ENCODE results near the gene PRLR. TPM values are rescaled to one million over a fixed set of nuclear protein-coding genes. Genes with fewer than 3 reads are reported as not detected.
"Not testable (repeated sequence)": the region's sequence is repeated elsewhere in the genome, so short reads cannot be mapped to it uniquely, and the experiment has no call there.

The PRLR gene
- total and polyA plus RNA-seq, 2 experiments from 2014 or later, result 21.8 to 99.8 TPM

DNA sequence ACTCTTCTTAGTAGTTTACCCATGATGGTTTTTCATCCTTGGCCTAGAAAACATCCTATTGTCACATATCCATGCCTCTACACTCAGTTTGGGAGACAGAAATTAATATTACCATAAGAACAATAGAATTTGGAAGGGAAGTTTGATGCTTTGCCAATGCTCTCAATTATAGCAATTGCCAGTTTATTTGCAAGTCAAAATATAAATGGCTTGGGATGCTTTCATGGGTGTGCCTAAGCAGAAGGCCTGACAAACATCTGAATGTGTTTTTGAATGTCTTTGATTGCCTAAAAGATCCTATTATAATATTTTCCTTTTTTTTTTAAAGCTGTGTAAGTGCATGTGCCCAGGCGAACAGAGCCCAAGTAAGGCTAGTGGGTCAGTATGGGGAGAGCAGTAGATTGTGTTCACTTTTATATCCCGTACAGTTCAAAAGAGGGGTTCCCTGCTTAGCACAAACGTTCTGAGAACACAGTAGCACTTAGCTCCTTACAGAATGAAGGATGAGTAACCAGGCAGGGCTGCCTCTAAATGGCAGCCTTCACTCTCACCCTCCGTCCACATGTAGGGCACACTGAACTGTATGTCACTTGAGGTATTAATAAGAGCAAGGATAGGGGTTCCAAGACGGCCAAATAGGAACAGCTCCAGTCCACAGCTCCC is 126.5 kb downstream of the PRLR start:
- Histone ChIP-seq H3K27me3 (no peaks in the 10 kb centered on the region), H3K27ac (no peak overlapping the region), H3K4me2 (no peak overlapping the region), H3K79me2 (peaks cover 21% of the 10 kb centered on the region), H3K9me2 (replicated peaks; ENCODE audit: insufficient read depth) (no peaks in the 10 kb centered on the region), H3K9me3 (ENCODE audit: low read depth) (no peaks in the 10 kb centered on the region), H4K20me1 (ENCODE audit: insufficient read depth, poor library complexity, severe bottlenecking) (peaks cover 3% of the 10 kb centered on the region), H3K4me3 (no peak overlapping the region), H3K36me3 (replicated peaks; ENCODE audit: insufficient read depth, low read depth) (no peaks in the 10 kb centered on the region), H3K4me1 (ENCODE audit: insufficient read depth) (no peaks in the 10 kb centered on the region), H2AFZ (no peak overlapping the region)
- WGBS (ENCODE audit: low lambda C conversion rate, missing lambda C conversion rate), result 94% methylated on average over 5 of the region's 5 CpGs
- no peak for TF ChIP-seq EZH2phosphoT487 (IDR thresholded peaks at IDR 0.05; ENCODE audit: low read depth, severe bottlenecking, unreplicated experiment)
- no peak for TF ChIP-seq EZH2 (IDR thresholded peaks at IDR 0.05; ENCODE audit: borderline replicate concordance)
- TF ChIP-seq, protein P1, sequence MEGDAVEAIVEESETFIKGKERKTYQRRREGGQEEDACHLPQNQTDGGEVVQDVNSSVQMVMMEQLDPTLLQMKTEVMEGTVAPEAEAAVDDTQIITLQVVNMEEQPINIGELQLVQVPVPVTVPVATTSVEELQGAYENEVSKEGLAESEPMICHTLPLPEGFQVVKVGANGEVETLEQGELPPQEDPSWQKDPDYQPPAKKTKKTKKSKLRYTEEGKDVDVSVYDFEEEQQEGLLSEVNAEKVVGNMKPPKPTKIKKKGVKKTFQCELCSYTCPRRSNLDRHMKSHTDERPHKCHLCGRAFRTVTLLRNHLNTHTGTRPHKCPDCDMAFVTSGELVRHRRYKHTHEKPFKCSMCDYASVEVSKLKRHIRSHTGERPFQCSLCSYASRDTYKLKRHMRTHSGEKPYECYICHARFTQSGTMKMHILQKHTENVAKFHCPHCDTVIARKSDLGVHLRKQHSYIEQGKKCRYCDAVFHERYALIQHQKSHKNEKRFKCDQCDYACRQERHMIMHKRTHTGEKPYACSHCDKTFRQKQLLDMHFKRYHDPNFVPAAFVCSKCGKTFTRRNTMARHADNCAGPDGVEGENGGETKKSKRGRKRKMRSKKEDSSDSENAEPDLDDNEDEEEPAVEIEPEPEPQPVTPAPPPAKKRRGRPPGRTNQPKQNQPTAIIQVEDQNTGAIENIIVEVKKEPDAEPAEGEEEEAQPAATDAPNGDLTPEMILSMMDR (IDR thresholded peaks at IDR 0.05; ENCODE audit: poor library complexity), result no peak
- DNase-seq (ENCODE audit: low spot score), result no peak

DNA sequence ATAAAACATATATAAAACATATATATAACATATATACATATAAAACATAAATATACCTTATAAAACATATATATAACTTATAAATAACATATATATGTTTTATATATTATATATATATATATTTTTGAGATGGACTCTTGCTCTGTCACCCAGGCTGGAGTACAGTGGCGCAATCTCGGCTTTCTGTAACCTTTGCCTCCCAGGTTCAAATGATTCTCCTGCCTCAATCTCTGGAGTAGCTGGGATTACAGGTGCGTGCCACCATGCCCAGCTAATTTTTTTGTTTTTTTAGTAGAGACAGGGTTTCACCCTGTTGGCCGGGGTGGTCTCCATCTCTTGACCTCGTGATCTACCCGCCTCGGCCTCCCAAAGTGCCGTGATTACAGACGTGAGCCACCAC is 128.6 kb downstream of the PRLR start:
- 93% methylated on average over 9 of the region's 9 CpGs for WGBS (ENCODE audit: low lambda C conversion rate, missing lambda C conversion rate)
- H2AFZ ChIP-seq; H3K4me3 ChIP-seq; H3K9me3 ChIP-seq (ENCODE audit: low read depth); H3K4me1 ChIP-seq (ENCODE audit: insufficient read depth); H3K27ac ChIP-seq; H3K9me2 ChIP-seq (replicated peaks; ENCODE audit: insufficient read depth); H4K20me1 ChIP-seq (ENCODE audit: insufficient read depth, poor library complexity, severe bottlenecking); H3K27me3 ChIP-seq; H3K36me3 ChIP-seq (replicated peaks; ENCODE audit: insufficient read depth, low read depth); H3K4me2 ChIP-seq; DNase-seq (ENCODE audit: low spot score): not testable (repeated sequence)
- peaks cover 11% of the 10 kb centered on the region for H3K79me2 ChIP-seq

DNA sequence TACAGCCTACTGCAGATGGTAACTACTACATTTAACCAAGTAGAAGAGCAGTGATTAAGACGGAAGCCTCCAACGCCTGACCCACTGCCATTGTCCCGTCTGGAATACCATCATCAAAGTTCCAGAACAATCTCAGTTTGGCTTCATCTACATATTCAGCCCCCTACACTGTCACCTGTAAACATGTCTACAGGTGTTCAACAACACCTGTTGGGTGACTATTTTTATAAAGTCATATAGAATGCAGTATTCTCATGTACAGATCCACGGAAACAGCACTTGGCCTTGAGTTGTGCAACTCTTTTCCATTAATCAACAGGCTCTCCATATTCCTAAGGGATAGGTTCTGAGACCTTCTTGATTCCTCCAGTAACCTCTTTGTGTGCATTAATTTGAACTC is 129.3 kb downstream of the PRLR start:
- Histone ChIP-seq H3K36me3 (replicated peaks; ENCODE audit: insufficient read depth, low read depth) (no peaks in the 10 kb centered on the region), H3K9me2 (replicated peaks; ENCODE audit: insufficient read depth) (no peaks in the 10 kb centered on the region), H3K4me2 (no peak overlapping the region), H3K9me3 (ENCODE audit: low read depth) (no peaks in the 10 kb centered on the region), H3K79me2 (peaks cover 11% of the 10 kb centered on the region), H2AFZ (no peak overlapping the region), H3K27ac (no peak overlapping the region), H3K27me3 (no peaks in the 10 kb centered on the region), H3K4me3 (no peak overlapping the region), H4K20me1 (ENCODE audit: insufficient read depth, poor library complexity, severe bottlenecking) (peaks cover 3% of the 10 kb centered on the region), H3K4me1 (ENCODE audit: insufficient read depth) (no peaks in the 10 kb centered on the region)
- 95% methylated on average over 4 of the region's 4 CpGs for WGBS (ENCODE audit: low lambda C conversion rate, missing lambda C conversion rate)
- TF ChIP-seq EZH2phosphoT487 (IDR thresholded peaks at IDR 0.05; ENCODE audit: low read depth, severe bottlenecking, unreplicated experiment) (no peak), EZH2 (IDR thresholded peaks at IDR 0.05; ENCODE audit: borderline replicate concordance) (no peak)
- TF ChIP-seq, protein P1 (IDR thresholded peaks at IDR 0.05; ENCODE audit: poor library complexity), result no peak
- DNase-seq (ENCODE audit: low spot score), result no peak

DNA sequence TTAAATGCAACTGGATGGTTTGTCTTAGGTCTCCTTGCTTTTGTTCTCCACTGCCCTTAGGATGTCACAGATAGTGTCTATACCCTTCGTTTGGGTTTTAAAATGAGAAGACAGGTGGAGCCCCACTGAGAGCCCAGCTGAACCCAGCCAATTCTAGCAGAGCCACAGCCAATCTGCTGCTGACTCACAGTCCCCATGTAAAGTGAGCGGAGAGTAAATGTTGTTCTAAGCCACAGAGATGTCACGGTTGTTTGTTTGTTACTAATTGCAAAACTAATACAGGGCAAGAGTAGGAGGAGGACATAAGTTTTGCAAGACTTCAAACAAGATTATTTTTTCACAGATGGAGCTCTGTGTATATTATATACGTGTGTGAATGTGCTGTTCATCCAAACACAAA is 132.1 kb downstream of the PRLR start:
- no peak for DNase-seq (ENCODE audit: low spot score)
- Histone ChIP-seq H3K27me3 (no peaks in the 10 kb centered on the region), H3K9me2 (replicated peaks; ENCODE audit: insufficient read depth) (no peaks in the 10 kb centered on the region), H3K36me3 (replicated peaks; ENCODE audit: insufficient read depth, low read depth) (no peaks in the 10 kb centered on the region), H3K4me3 (no peak overlapping the region), H2AFZ (no peak overlapping the region), H4K20me1 (ENCODE audit: insufficient read depth, poor library complexity, severe bottlenecking) (no peaks in the 10 kb centered on the region), H3K79me2 (peaks cover 19% of the 10 kb centered on the region), H3K4me2 (no peak overlapping the region), H3K4me1 (ENCODE audit: insufficient read depth) (no peaks in the 10 kb centered on the region), H3K9me3 (ENCODE audit: low read depth) (no peaks in the 10 kb centered on the region), H3K27ac (no peak overlapping the region)
- no peak for TF ChIP-seq EZH2 (IDR thresholded peaks at IDR 0.05; ENCODE audit: borderline replicate concordance)
- TF ChIP-seq EZH2phosphoT487 (IDR thresholded peaks at IDR 0.05; ENCODE audit: low read depth, severe bottlenecking, unreplicated experiment), result no peak
- TF ChIP-seq, protein P1 (IDR thresholded peaks at IDR 0.05; ENCODE audit: poor library complexity), result no peak
- WGBS (ENCODE audit: low lambda C conversion rate, missing lambda C conversion rate), result 65% methylated on average over 4 of the region's 4 CpGs

All from hepatocyte (in vitro differentiated cells).